K562 (cell line): ENCODE measurements around the gene CHCHD6. TPM values are rescaled to one million over a fixed set of nuclear protein-coding genes. Genes with fewer than 3 reads are reported as not detected.

ENCODE experiments used
- ATAC-seq: fragments of 200-7000 bp; cut with Tn5 transposase; 3 replicates; pipeline ENCODE4 v1.9.1; 2020; ENCODE audit warnings: moderate library complexity
- BruUV-seq: library from RNA; stranded (reverse); fragments of 400-500 nt; replicated peaks from 2 replicates; lab custom pipeline; 2021; lab: Mats Ljungman, UMichigan
- CTCF ChIA-PET: fragments of 300-600 bp; formaldehyde crosslinking; extraction: SDS; loops from one replicate; lab custom pipeline; 2021; ENCODE audit warnings: low intra/inter-chr PET ratio; lab: Yijun Ruan, JAX
- POLR2A ChIA-PET: fragments of 300-600, 350-650 bp; sonication (Branson Sonifier 250); formaldehyde crosslinking; extraction: SDS; loops from one replicate; lab custom pipeline; 2021; ENCODE audit warnings: antibody characterized with exemption, inconsistent platforms; lab: Yijun Ruan, JAX
- DNase-seq, 4 experiments: peaks; one replicate each; pipeline versions ENCODE4 v3.0.0 to v3.0.0-alpha.2; 2011 to 2018; ENCODE audit warnings: low spot score in 3 of 4, mixed read lengths in 3 of 4; ENCODE audit errors: extremely low read depth in 1 of 4
- FAIRE-seq: peaks from 2 replicates; lab custom pipeline; 2011; peaks lifted over from hg19 to GRCh38; lab: Jason Lieb, UNC
- H2AFZ ChIP-seq: 2 replicates; pipeline ENCODE4 v1.6.0; 2011; ENCODE audit warnings: low read depth, low read length, control low read depth, inconsistent platforms
- H3K27ac ChIP-seq: fragments of 200-600 bp; 3 replicates; pipeline ENCODE4 v1.8.0; 2011; ENCODE audit warnings: low read depth, mild to moderate bottlenecking, control low read depth, inconsistent platforms, low read length, moderate library complexity, mixed read lengths; ENCODE audit errors: extremely low read depth
- H3K27me3 ChIP-seq, 2 experiments: fragments of 300-600 bp in 1 of 2; 2 replicates in 1 of 2; 3 replicates in 1 of 2; pipeline versions ENCODE4 v1.6.0 to v1.8.0; 2011; ENCODE audit warnings: inconsistent platforms in 2 of 2, low read length in 2 of 2, mild to moderate bottlenecking in 1 of 2, mixed read lengths in 1 of 2, moderate library complexity in 1 of 2; ENCODE audit not compliant: control insufficient read depth in 2 of 2, insufficient read depth in 2 of 2
- H3K36me3 ChIP-seq: fragments of 300-600 bp; 3 replicates; pipeline ENCODE4 v1.8.0; 2011; ENCODE audit warnings: mild to moderate bottlenecking, low read length, inconsistent platforms; ENCODE audit not compliant: control insufficient read depth, insufficient read depth
- H3K4me1 ChIP-seq, 2 experiments: fragments of 200-600 bp in 1 of 2; replicated peaks in 1 of 2; 2 replicates in 1 of 2; 3 replicates in 1 of 2; pipeline versions ENCODE4 v1.5.1 to v1.8.0; 2011; ENCODE audit warnings: inconsistent platforms in 2 of 2, low read length in 2 of 2, mild to moderate bottlenecking in 1 of 2, mixed read lengths in 1 of 2, moderate library complexity in 1 of 2; ENCODE audit not compliant: control insufficient read depth in 2 of 2, insufficient read depth in 2 of 2
- H3K4me2 ChIP-seq: 2 replicates; pipeline ENCODE4 v1.6.1; 2011; ENCODE audit warnings: low read length, control low read depth, inconsistent platforms, mixed read lengths; ENCODE audit not compliant: insufficient read depth
- H3K4me3 ChIP-seq: fragments of 200-600 bp; sonication (generic), shearing (Covaris generic); 2 replicates; pipeline ENCODE4 v1.5.1; 2016; ENCODE audit warnings: control low read depth, inconsistent platforms
- H3K79me2 ChIP-seq: fragments of 200-600 bp; 3 replicates; pipeline ENCODE4 v1.8.0; 2011; ENCODE audit warnings: low read length, inconsistent platforms; ENCODE audit not compliant: control insufficient read depth, insufficient read depth
- H3K9ac ChIP-seq, 2 experiments: 2 replicates each; pipeline versions ENCODE4 v1.6.0 to v1.6.1; 2011; ENCODE audit warnings: low read depth in 2 of 2, low read length in 2 of 2, control low read depth in 1 of 2, inconsistent platforms in 1 of 2, mild to moderate bottlenecking in 1 of 2, mixed read lengths in 1 of 2; ENCODE audit not compliant: insufficient read depth in 1 of 2
- H3K9me1 ChIP-seq: one replicate; pipeline ENCODE4 v1.6.0; 2011; ENCODE audit warnings: inconsistent platforms, mild to moderate bottlenecking, low read length, moderate library complexity; ENCODE audit not compliant: control insufficient read depth, insufficient read depth
- H3K9me3 ChIP-seq: replicated peaks from 2 replicates; pipeline ENCODE4 v1.5.1; 2011; ENCODE audit warnings: low read depth, low read length, inconsistent platforms; ENCODE audit not compliant: control insufficient read depth, insufficient read depth
- H4K20me1 ChIP-seq: replicated peaks from 2 replicates; pipeline ENCODE4 v1.6.1; 2011; ENCODE audit warnings: low read length, inconsistent platforms, mixed read lengths; ENCODE audit not compliant: control insufficient read depth, insufficient read depth
- HLTF ChIP-seq: fragments of 450-650 bp; IDR thresholded peaks from 2 replicates; pipeline ENCODE4 v1.6.1; 2016
- KLF1 ChIP-seq: fragments of 450-650 bp; IDR thresholded peaks from 2 replicates; pipeline ENCODE4 v1.6.1; 2016; ENCODE audit warnings: missing genetic modification characterization, missing compliant biosample characterization
- PHF20 ChIP-seq: fragments of 450-650 bp; IDR thresholded peaks from 2 replicates; pipeline ENCODE4 v1.6.1; 2018; ENCODE audit not compliant: partially characterized antibody
- POLR2B ChIP-seq: fragments of 450-650 bp; IDR thresholded peaks from 2 replicates; pipeline ENCODE4 v1.6.1; 2018; ENCODE audit warnings: low read depth; ENCODE audit not compliant: partially characterized antibody
- TSC22D4 ChIP-seq: fragments of 450-650 bp; IDR thresholded peaks from 2 replicates; pipeline ENCODE4 v1.6.1; 2016; ENCODE audit warnings: missing genetic modification characterization, missing biosample characterization, control low read depth
- ZNF253 ChIP-seq: fragments of 250-450 bp; sonication (Bioruptor Pico); conservative IDR thresholded peaks from 2 replicates; pipeline ENCODE4 v1.6.1; 2021; ENCODE audit warnings: mild to moderate bottlenecking
- ZNF668 ChIP-seq: fragments of 250-450 bp; sonication (Bioruptor Pico); IDR thresholded peaks from 2 replicates; pipeline ENCODE4 v1.8.0; 2022; ENCODE audit warnings: mild to moderate bottlenecking, inconsistent platforms
- WGBS: fragments of 100-300 bp; shearing (Covaris generic); methylation state at CpG from one replicate; pipeline ENCODE4 v1.1.6; 2016; ENCODE audit warnings: low coverage, mixed read lengths; ENCODE audit not compliant: insufficient coverage; ENCODE audit errors: missing lambda C conversion rate; 5-methylcytosine and 5-hydroxymethylcytosine counted together
- in situ Hi-C: fragments of 300-500 bp; cut with MboI; formaldehyde crosslinking; loops from 4 replicates; pipeline ENCODE4 v1.15.0; 2018; ENCODE audit warnings: inconsistent platforms, mixed read lengths
- intact Hi-C: fragments of 100-400 bp; cut with micrococcal nuclease; formaldehyde crosslinking; loops from 2 replicates; pipeline ENCODE4 v1.14.2; 2022
- polyA plus RNA-seq, 8 experiments: library from polyadenylated mRNA; depleted of rRNA in 4 of 8; stranded (reverse) in 5 of 8; unstranded in 3 of 8; fragments of >200 nt; fragmentation: Nextera tagmentation in 2 of 8; fragmentation: Illumina TruSeq in 1 of 8; extraction: Ambion mirVana in 2 of 8; extraction: Trizol in 1 of 8; gene quantifications; 2 replicates each; pipeline versions ENCODE4 v1.2.1 to v1.2.3, GENCODE V29; 2011 to 2014; ENCODE audit warnings: inconsistent platforms in 1 of 8, missing spikeins in 1 of 8
- total RNA-seq, 7 experiments: library from RNA; depleted of rRNA in 6 of 7; stranded (reverse); fragments of >200 nt in 6 of 7; fragmentation: Illumina TruSeq in 2 of 7; extraction: Trizol in 2 of 7; gene quantifications; 2 replicates each; pipeline versions ENCODE4 v1.2.1 to v1.2.3, GENCODE V29; 2011 to 2021; ENCODE audit warnings: low replicate concordance in 1 of 7
- TF ChIP-seq, protein P1 (sequence below): fragments of 450-650 bp; IDR thresholded peaks from 2 replicates; pipeline ENCODE4 v1.6.1; 2016; ENCODE audit warnings: missing biosample characterization, missing genetic modification characterization
- TF ChIP-seq, protein P2 (sequence below): fragments of 450-650 bp; formaldehyde crosslinking; IDR thresholded peaks from 2 replicates; pipeline ENCODE4 v1.4.0; 2020; ENCODE audit warnings: mild to moderate bottlenecking, moderate library complexity

CHCHD6 gene
- total and polyA plus RNA-seq, 9 of the 15 experiments (the other 6 are each of a cell fraction or from before 2014, with no cell fraction given) = 4.6 to 18.6 (median 10.9) TPM

- no peaks in the 10 kb centered on the region for H3K36me3 ChIP-seq
- H3K9me3 ChIP-seq = no peaks in the 10 kb centered on the region
- WGBS = 5% methylated on average over 4 of the region's 5 CpGs
- no peaks in the 10 kb centered on the region for H3K79me2 ChIP-seq
- H2AFZ ChIP-seq = 0 out of 2 replicates have a peak overlapping the region, but pooled peaks have one; percentile 16
- ChIA-PET POLR2A (no interaction called here), CTCF (no interaction called here)
- FAIRE-seq = no peak
- no peak overlapping the region for H3K9ac ChIP-seq
- no peaks in the 10 kb centered on the region for H4K20me1 ChIP-seq
- ATAC-seq = no peak
- H3K4me1 ChIP-seq = peaks cover 0 to 3% of the 10 kb centered on the region in 2 experiments; a peak in 3 of 5 replicates
- no TSS peak for BruUV-seq
- in situ Hi-C loops = no loop called here
- TF ChIP-seq TSC22D4 (tag) (no peak), ZNF253 (no peak), POLR2B (no peak), HLTF (no peak), KLF1 (no peak), PHF20 (no peak), ZNF668 (CRISPR knock-in tag) (no peak)
- TF ChIP-seq, protein P1, sequence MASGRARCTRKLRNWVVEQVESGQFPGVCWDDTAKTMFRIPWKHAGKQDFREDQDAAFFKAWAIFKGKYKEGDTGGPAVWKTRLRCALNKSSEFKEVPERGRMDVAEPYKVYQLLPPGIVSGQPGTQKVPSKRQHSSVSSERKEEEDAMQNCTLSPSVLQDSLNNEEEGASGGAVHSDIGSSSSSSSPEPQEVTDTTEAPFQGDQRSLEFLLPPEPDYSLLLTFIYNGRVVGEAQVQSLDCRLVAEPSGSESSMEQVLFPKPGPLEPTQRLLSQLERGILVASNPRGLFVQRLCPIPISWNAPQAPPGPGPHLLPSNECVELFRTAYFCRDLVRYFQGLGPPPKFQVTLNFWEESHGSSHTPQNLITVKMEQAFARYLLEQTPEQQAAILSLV (tag) = no peak
- TF ChIP-seq, protein P2, sequence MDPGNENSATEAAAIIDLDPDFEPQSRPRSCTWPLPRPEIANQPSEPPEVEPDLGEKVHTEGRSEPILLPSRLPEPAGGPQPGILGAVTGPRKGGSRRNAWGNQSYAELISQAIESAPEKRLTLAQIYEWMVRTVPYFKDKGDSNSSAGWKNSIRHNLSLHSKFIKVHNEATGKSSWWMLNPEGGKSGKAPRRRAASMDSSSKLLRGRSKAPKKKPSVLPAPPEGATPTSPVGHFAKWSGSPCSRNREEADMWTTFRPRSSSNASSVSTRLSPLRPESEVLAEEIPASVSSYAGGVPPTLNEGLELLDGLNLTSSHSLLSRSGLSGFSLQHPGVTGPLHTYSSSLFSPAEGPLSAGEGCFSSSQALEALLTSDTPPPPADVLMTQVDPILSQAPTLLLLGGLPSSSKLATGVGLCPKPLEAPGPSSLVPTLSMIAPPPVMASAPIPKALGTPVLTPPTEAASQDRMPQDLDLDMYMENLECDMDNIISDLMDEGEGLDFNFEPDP (CRISPR knock-in tag) = no peak
- H3K9me1 ChIP-seq = no peaks in the 10 kb centered on the region
- no peak overlapping the region for H3K4me3 ChIP-seq
- intact Hi-C loops = no loop called here
- no peak overlapping the region for H3K4me2 ChIP-seq
- DNase-seq = no peak
- H3K27ac ChIP-seq = no peak overlapping the region
- 0 out of 5 replicates have a peak, but pooled peaks cover 0 to 5% of the 10 kb centered on the region in 2 experiments for H3K27me3 ChIP-seq
These were observed 7.3 kb upstream of the CHCHD6 start for GRCh38 chr3:126696701-126697267.
